ENCODE measurements around the gene CHIA.

The CHIA gene

DNA sequence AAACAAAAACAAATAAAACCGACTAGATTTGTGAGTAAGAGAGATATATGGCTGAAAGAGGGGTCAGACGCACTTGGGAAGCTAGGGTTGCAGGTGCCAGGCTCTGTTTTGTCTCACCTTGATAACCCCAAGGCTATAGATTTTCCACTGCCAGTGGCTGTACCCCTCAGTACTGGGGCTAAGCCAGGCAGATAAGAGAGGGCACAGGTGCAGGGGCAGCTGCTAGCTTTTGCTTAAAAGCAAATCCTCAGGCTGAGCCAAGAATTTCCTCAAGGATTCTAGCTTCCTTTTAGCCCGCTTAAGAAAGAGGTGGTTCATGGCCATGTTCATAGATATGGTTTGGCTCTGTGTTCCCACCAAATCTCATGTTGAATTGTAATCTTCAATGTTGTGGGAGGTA lies 79.0 kb downstream of the CHIA start:
- peak; percentile 53 to 71 for DNase-seq
